IgD-negative memory B cell (primary cell): ENCODE results near the gene CYRIA. TPM values are rescaled to one million over a fixed set of nuclear protein-coding genes. Genes with fewer than 3 reads are reported as not detected.
A peak's percentile ranks its signal among the peaks of the same experiment; 100 is the strongest.

Experiments used
- H3K27ac Mint-ChIP-seq, 3 donors: one replicate each; pipeline ENCODE4 v1.8.0; 2020 to 2022; ENCODE audit warnings: mild to moderate bottlenecking in 3 of 3, mixed read lengths in 3 of 3, moderate library complexity in 1 of 3
- H3K27me3 Mint-ChIP-seq: one replicate; pipeline ENCODE4 v1.8.0; 2021; ENCODE audit warnings: mixed read lengths
- H3K36me3 Mint-ChIP-seq: one replicate; pipeline ENCODE4 v1.8.0; 2020; ENCODE audit warnings: mild to moderate bottlenecking, mixed read lengths
- H3K4me1 Mint-ChIP-seq, 3 donors: one replicate each; pipeline ENCODE4 v1.8.0; 2020 to 2022; ENCODE audit warnings: mixed read lengths in 3 of 3, mild to moderate bottlenecking in 1 of 3
- H3K4me3 Mint-ChIP-seq, 4 donors: one replicate each; pipeline ENCODE4 v1.8.0; 2020 to 2022; ENCODE audit warnings: mild to moderate bottlenecking in 4 of 4, mixed read lengths in 4 of 4, moderate library complexity in 3 of 4
- H3K9me3 Mint-ChIP-seq, 3 donors: one replicate each; pipeline ENCODE4 v1.8.0; 2020 to 2021; ENCODE audit warnings: mixed read lengths in 3 of 3, mild to moderate bottlenecking in 1 of 3
- polyA plus RNA-seq: library from polyadenylated mRNA; unstranded; fragments of 300-500 nt; fragmentation: Illumina TruSeq; gene quantifications from one replicate; pipeline ENCODE4 v1.2.3, GENCODE V29; 2021

Gene CYRIA
- 31.0 TPM for polyA plus RNA-seq

- no peaks in the 10 kb centered on the region for H3K9me3 Mint-ChIP-seq
- peak within 1 kb of the TSS; percentile 95 to 100 (median 97) for H3K27ac Mint-ChIP-seq
- peak within 1 kb of the TSS; percentile 96 to 100 (median 98) for H3K4me3 Mint-ChIP-seq
- peaks cover 2% of the 10 kb centered on the region for H3K36me3 Mint-ChIP-seq
- no peaks in the 10 kb centered on the region for H3K27me3 Mint-ChIP-seq
- peaks cover 34 to 47% (median 42%) of the 10 kb centered on the region in 3 donors for H3K4me1 Mint-ChIP-seq
These were observed at the start of gene CYRIA for GRCh38 chr2:16665748-16666448. CYRIA (minus strand) TSS chr2:16665834; CDS start chr2:16588119, 77,715 bp downstream.

GRCh38 chr2:16713011-16713423 lies 47.4 kb upstream of the CYRIA start:
- peaks cover 6 to 10% (median 7%) of the 10 kb centered on the region in 3 donors for H3K9me3 Mint-ChIP-seq
- peaks cover 8% of the 10 kb centered on the region for H3K36me3 Mint-ChIP-seq
- peaks cover 50 to 63% (median 59%) of the 10 kb centered on the region in 3 donors for H3K4me1 Mint-ChIP-seq
- no peaks in the 10 kb centered on the region for H3K27me3 Mint-ChIP-seq
- peak overlapping the region; percentile 75 to 86 (median 85) for H3K4me3 Mint-ChIP-seq
- H3K27ac Mint-ChIP-seq: peak overlapping the region; percentile 93 to 98 (median 94)

DNA sequence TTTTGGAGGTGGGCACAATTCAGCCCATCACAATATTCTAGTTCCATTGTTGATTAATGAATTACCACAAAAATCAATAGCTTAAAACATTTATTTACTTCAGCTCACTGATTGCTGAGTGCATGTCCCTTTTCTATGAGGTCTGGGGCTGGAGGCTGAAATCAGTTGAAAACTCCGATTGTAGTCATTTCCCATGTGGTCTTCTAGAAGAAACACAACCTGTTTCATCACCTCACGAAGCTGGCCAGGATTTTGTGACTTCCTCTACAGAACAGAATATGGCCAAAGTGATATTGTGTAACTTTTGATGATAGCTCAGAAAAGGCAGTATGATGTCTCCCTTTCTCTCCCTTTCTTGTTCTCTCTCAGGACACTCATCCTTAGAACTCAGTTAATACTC lies 44.1 kb upstream of the CYRIA start:
- Mint-ChIP-seq H3K9me3 (peaks cover 6 to 10% (median 6%) of the 10 kb centered on the region in 3 donors), H3K36me3 (peaks cover 7% of the 10 kb centered on the region), H3K27ac (no peak overlapping the region), H3K4me3 (no peak overlapping the region), H3K4me1 (peaks cover 37 to 54% (median 46%) of the 10 kb centered on the region in 3 donors), H3K27me3 (no peaks in the 10 kb centered on the region)

GRCh38 chr2:16708173-16708572 lies 42.5 kb upstream of the CYRIA start:
- Mint-ChIP-seq H3K27me3 (no peaks in the 10 kb centered on the region), H3K4me1 (peaks cover 22 to 39% (median 31%) of the 10 kb centered on the region in 3 donors), H3K36me3 (peaks cover 4% of the 10 kb centered on the region), H3K27ac (no peak overlapping the region), H3K4me3 (no peak overlapping the region), H3K9me3 (peaks cover 3 to 10% (median 6%) of the 10 kb centered on the region in 3 donors)

- Mint-ChIP-seq H3K4me1 (peaks cover 15 to 29% (median 20%) of the 10 kb centered on the region in 3 donors), H3K27me3 (no peaks in the 10 kb centered on the region), H3K9me3 (peaks cover 3 to 10% (median 6%) of the 10 kb centered on the region in 3 donors), H3K36me3 (peaks cover 4% of the 10 kb centered on the region), H3K27ac (no peak overlapping the region), H3K4me3 (no peak overlapping the region)
These were observed 41.5 kb upstream of the CYRIA start for GRCh38 chr2:16707014-16707623.

GRCh38 chr2:16700551-16701259 lies 35.1 kb upstream of the CYRIA start:
- H3K4me1 Mint-ChIP-seq: peaks cover 5 to 7% (median 6%) of the 10 kb centered on the region in 3 donors
- H3K27me3 Mint-ChIP-seq: no peaks in the 10 kb centered on the region
- peaks cover 3 to 7% (median 5%) of the 10 kb centered on the region in 3 donors for H3K9me3 Mint-ChIP-seq
- no peaks in the 10 kb centered on the region for H3K36me3 Mint-ChIP-seq
- H3K4me3 Mint-ChIP-seq: peak overlapping the region in 2 of 4 donors; percentile 42 to 71
- H3K27ac Mint-ChIP-seq: no peak overlapping the region

DNA sequence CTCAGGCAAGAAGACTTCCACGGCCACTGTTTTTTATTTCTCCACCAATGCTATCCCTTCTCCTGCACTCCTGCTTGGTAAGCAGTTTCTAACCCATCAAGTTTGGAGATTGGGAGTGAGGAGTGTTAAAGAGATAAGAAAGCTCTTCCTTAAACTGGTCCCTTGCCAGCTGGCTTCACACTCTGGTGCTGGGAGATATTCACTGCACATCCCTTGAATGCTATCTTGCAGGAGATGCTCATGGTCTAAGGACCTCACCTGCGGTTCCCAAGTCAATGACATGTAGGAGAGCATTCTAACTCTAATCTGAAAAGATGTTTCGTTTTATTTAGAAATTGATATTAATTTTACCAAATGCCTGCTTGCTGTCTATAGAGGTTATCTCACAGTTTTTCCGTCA lies 28.2 kb upstream of the CYRIA start:
- H3K27ac Mint-ChIP-seq: no peak overlapping the region
- H3K4me1 Mint-ChIP-seq: peaks cover 0 to 8% (median 6%) of the 10 kb centered on the region in 3 donors
- H3K36me3 Mint-ChIP-seq: peaks cover 2% of the 10 kb centered on the region
- H3K9me3 Mint-ChIP-seq: peaks cover 3 to 7% (median 5%) of the 10 kb centered on the region in 3 donors
- H3K4me3 Mint-ChIP-seq: no peak overlapping the region
- no peaks in the 10 kb centered on the region for H3K27me3 Mint-ChIP-seq

DNA sequence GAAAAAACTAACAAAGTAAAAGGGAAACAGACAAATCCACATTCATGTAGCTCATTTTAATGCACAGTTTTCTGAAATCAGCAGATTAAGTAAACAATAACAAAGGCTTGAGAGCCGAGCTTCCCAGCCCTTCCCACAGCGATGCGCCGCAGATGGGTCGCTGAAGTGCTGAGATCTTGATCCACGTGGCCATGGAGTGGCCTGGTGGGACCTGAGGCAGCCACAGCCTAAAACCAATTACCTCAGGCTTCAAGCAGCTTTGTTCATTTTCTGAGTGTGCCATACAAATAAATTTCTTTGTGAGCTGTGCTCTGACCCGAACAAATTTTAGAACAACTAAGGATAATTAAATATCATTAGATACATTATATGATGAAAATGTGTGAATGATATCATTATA lies 25.6 kb upstream of the CYRIA start:
- no peaks in the 10 kb centered on the region for H3K9me3 Mint-ChIP-seq
- peaks cover 9 to 22% (median 14%) of the 10 kb centered on the region in 3 donors for H3K4me1 Mint-ChIP-seq
- H3K27me3 Mint-ChIP-seq: no peaks in the 10 kb centered on the region
- no peak overlapping the region for H3K4me3 Mint-ChIP-seq
- H3K27ac Mint-ChIP-seq: no peak overlapping the region
- H3K36me3 Mint-ChIP-seq: peaks cover 2% of the 10 kb centered on the region

- Mint-ChIP-seq H3K4me1 (peaks cover 17 to 28% (median 28%) of the 10 kb centered on the region in 3 donors), H3K27ac (peak overlapping the region; percentile 0 to 64 (median 36)), H3K36me3 (no peaks in the 10 kb centered on the region), H3K27me3 (no peaks in the 10 kb centered on the region), H3K9me3 (no peaks in the 10 kb centered on the region), H3K4me3 (peak overlapping the region in 2 of 4 donors; percentile 3 to 64)
These were observed 22.3 kb upstream of the CYRIA start for GRCh38 chr2:16687955-16688354.

DNA sequence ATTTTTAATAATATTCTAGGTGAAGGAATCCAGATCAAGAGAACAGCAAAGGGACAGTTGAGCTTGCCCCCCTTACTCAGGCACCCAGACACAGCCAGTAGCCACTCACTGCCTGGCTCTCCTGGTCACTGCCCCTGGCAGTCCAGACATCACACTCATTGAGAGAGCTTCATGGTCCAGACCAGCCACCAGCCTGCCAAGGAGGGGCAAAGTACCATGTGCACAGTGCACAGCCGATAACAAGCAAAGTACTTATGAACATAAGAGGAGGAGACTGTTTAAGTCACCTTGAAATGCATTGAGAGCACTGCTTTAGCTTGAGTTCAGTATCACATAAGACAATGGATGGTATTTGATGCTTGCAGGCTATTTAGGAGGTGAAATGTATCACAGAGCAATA lies 21.6 kb upstream of the CYRIA start:
- Mint-ChIP-seq H3K27me3 (no peaks in the 10 kb centered on the region), H3K4me3 (peak overlapping the region in 1 of 4 donors; percentile 23), H3K27ac (no peak overlapping the region), H3K36me3 (peaks cover 1% of the 10 kb centered on the region), H3K4me1 (peaks cover 17 to 31% (median 28%) of the 10 kb centered on the region in 3 donors), H3K9me3 (no peaks in the 10 kb centered on the region)

GRCh38 chr2:16686641-16687040 lies 21.0 kb upstream of the CYRIA start:
- Mint-ChIP-seq H3K36me3 (peaks cover 1% of the 10 kb centered on the region), H3K4me3 (no peak overlapping the region), H3K9me3 (peaks cover 0 to 2% (median 0%) of the 10 kb centered on the region in 3 donors), H3K27me3 (no peaks in the 10 kb centered on the region), H3K27ac (no peak overlapping the region), H3K4me1 (peaks cover 17 to 31% (median 28%) of the 10 kb centered on the region in 3 donors)

DNA sequence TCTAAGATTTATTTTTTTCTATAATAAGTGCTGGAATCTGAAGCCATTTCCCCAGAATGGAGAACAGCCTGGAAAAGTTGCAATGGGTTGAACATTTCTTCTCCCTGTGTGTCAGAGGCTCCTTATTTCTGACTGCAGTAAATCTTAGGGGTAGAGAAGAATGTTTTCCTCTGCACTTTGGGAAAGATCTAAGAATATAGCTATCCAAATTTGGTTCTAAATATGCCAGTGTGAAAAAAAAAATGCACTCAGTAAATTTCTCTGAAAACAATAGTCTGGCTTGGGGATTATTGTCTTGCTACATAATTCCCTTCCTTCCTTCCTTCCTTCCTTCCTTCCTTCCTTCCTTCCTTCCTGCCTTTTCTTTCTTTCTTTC lies 19.7 kb upstream of the CYRIA start:
- no peaks in the 10 kb centered on the region for H3K27me3 Mint-ChIP-seq
- H3K4me3 Mint-ChIP-seq: no peak overlapping the region
- H3K4me1 Mint-ChIP-seq: peaks cover 21 to 36% (median 30%) of the 10 kb centered on the region in 3 donors
- H3K36me3 Mint-ChIP-seq: peaks cover 1% of the 10 kb centered on the region
- H3K9me3 Mint-ChIP-seq: peaks cover 0 to 2% (median 0%) of the 10 kb centered on the region in 3 donors
- no peak overlapping the region for H3K27ac Mint-ChIP-seq

- peaks cover 26 to 39% (median 31%) of the 10 kb centered on the region in 3 donors for H3K4me1 Mint-ChIP-seq
- H3K27me3 Mint-ChIP-seq: no peaks in the 10 kb centered on the region
- peaks cover 1% of the 10 kb centered on the region for H3K36me3 Mint-ChIP-seq
- H3K9me3 Mint-ChIP-seq: peaks cover 0 to 2% (median 0%) of the 10 kb centered on the region in 3 donors
- peak overlapping the region in 1 of 3 donors; percentile 6 for H3K27ac Mint-ChIP-seq
- no peak overlapping the region for H3K4me3 Mint-ChIP-seq
These were observed 19.2 kb upstream of the CYRIA start for GRCh38 chr2:16684676-16685339.

- Mint-ChIP-seq H3K27me3 (no peaks in the 10 kb centered on the region), H3K4me1 (peaks cover 30 to 41% (median 31%) of the 10 kb centered on the region in 3 donors), H3K4me3 (no peak overlapping the region), H3K27ac (no peak overlapping the region), H3K36me3 (peaks cover 1% of the 10 kb centered on the region), H3K9me3 (peaks cover 0 to 2% (median 1%) of the 10 kb centered on the region in 3 donors)
These were observed 17.9 kb upstream of the CYRIA start for GRCh38 chr2:16683576-16683975.
